ENCODE results near the gene RGL2. TPM values are rescaled to one million over a fixed set of nuclear protein-coding genes. Genes with fewer than 3 reads are reported as not detected.
"Not testable (repeated sequence)": the region's sequence is repeated elsewhere in the genome, so short reads cannot be mapped to it uniquely, and the experiment has no call there.

RGL2 gene
- total and polyA plus RNA-seq, 2 of the 13 experiments (the other 11 are each of a cell fraction or from before 2014, with no cell fraction given) = 22.9 to 47.4 TPM

DNA sequence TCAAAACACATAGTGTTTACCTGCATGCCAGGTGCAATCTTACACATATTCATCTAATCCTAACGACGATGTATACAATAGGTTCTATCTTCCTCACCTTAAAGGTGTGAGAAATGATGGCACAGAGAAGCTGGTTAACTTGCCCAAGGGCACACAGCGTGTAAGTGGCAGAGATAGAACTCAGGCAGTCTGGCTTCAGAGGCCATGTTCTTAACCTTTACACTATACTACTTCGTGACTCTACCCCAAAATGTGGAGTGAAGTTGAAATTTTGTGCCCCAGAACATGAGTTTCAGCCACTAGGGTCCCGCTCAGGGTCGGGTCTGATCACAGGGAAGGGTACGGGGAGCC, 27.6 kb downstream of the RGL2 start (continued):
- TF ChIP-seq ZEB1 (IDR thresholded peaks at IDR 0.05; ENCODE audit: insufficient replicate concordance, low read depth) (peak; percentile 18), NFKB2 (CRISPR knock-in tag; IDR thresholded peaks at IDR 0.05; ENCODE audit: borderline replicate concordance) (no peak), RBAK (CRISPR knock-in tag; IDR thresholded peaks at IDR 0.05) (peak; percentile 59; the same call in 1 of the 2 replicates)
- TF ChIP-seq, protein P1, sequence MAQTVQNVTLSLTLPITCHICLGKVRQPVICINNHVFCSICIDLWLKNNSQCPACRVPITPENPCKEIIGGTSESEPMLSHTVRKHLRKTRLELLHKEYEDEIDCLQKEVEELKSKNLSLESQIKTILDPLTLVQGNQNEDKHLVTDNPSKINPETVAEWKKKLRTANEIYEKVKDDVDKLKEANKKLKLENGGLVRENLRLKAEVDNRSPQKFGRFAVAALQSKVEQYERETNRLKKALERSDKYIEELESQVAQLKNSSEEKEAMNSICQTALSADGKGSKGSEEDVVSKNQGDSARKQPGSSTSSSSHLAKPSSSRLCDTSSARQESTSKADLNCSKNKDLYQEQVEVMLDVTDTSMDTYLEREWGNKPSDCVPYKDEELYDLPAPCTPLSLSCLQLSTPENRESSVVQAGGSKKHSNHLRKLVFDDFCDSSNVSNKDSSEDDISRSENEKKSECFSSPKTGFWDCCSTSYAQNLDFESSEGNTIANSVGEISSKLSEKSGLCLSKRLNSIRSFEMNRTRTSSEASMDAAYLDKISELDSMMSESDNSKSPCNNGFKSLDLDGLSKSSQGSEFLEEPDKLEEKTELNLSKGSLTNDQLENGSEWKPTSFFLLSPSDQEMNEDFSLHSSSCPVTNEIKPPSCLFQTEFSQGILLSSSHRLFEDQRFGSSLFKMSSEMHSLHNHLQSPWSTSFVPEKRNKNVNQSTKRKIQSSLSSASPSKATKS (CRISPR knock-in tag; IDR thresholded peaks at IDR 0.05) = peak; percentile 76; the same call in 1 of the 2 replicates
- TF ChIP-seq, protein P2, sequence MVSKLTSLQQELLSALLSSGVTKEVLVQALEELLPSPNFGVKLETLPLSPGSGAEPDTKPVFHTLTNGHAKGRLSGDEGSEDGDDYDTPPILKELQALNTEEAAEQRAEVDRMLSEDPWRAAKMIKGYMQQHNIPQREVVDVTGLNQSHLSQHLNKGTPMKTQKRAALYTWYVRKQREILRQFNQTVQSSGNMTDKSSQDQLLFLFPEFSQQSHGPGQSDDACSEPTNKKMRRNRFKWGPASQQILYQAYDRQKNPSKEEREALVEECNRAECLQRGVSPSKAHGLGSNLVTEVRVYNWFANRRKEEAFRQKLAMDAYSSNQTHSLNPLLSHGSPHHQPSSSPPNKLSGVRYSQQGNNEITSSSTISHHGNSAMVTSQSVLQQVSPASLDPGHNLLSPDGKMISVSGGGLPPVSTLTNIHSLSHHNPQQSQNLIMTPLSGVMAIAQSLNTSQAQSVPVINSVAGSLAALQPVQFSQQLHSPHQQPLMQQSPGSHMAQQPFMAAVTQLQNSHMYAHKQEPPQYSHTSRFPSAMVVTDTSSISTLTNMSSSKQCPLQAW (CRISPR knock-in tag; IDR thresholded peaks at IDR 0.05) = peak; percentile 14; the same call in 1 of the 2 replicates

DNA sequence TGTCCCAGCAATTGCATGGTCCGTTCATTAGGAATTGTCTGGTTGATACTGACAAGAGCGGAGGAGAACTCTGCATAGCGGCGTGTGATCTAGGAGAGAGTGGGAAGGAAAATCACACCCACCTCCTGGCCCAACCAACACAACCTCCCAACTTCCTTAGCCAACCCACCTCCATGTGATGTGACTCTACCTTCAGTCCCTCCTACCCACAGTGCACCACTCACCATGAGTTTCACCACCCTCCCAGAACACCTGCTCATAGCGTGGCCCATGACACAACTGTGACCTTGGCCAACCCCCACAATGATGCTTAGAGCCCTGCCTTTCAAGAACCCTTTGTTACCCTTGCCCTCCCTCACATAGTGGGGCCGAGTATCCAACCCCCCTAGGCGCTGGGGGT, 34.7 kb downstream of the RGL2 start:
- DNase-seq (ENCODE audit: low spot score) (no peak), FAIRE-seq (no peak), ATAC-seq (no peak)
- Histone ChIP-seq H3K27me3 (ENCODE audit: control insufficient read depth in 1 of 2, insufficient read depth in 2 of 2, low read length in 2 of 2) (no peaks in the 10 kb centered on the region), H3K9ac (ENCODE audit: insufficient read depth, low read depth, low read length) (no peak overlapping the region), H2AFZ (ENCODE audit: low read length) (no peak overlapping the region), H3K4me2 (ENCODE audit: low read depth, low read length) (no peak overlapping the region), H4K20me1 (ENCODE audit: insufficient read depth, low read length) (no peaks in the 10 kb centered on the region), H3K4me1 (ENCODE audit: insufficient read depth, low read length) (no peaks in the 10 kb centered on the region), H3K36me3 (replicated peaks in 1 of 2; ENCODE audit: control insufficient read depth in 1 of 2, insufficient read depth in 2 of 2, low read length in 2 of 2) (peaks cover 32 to 77% of the 10 kb centered on the region in 2 experiments), H3K9me3 (ENCODE audit: low read length) (no peaks in the 10 kb centered on the region), H3K79me2 (ENCODE audit: insufficient read depth, low read length) (no peaks in the 10 kb centered on the region), H3K27ac (ENCODE audit: extremely low read length, insufficient read depth, low read length) (no peak overlapping the region), H3K4me3 (replicated peaks in 1 of 3; ENCODE audit: insufficient read depth in 1 of 3, low read depth in 2 of 3, low read length in 3 of 3) (no peak overlapping the region)
- no peak for TF ChIP-seq ZNF564 (CRISPR knock-in tag; IDR thresholded peaks at IDR 0.05)
- CTCF ChIA-PET (ENCODE audit: low intra/inter-chr PET ratio, low total read pairs) = no interaction called here
- no TSS peak for BruUV-seq (replicated peaks)
- 87% methylated on average over 7 of the region's 7 CpGs for WGBS (ENCODE audit: low lambda C conversion rate)
- intact Hi-C loops (cut with micrococcal nuclease; ENCODE audit: unreplicated experiment) (no loop called here), in situ Hi-C loops (cut with HindIII; ENCODE audit: extremely low pct_ligation_motif_present, low pct_unique_long_range_greater_than_20kb) (no loop called here)
- POLR2A ChIA-PET = interaction anchor here (0.9 to 7.4 kb wide), 3 partner anchors 8 to 292 kb away, joined by 3 to 44 read pairs (median 6); partner anchors contain the start of genes RPS18 and VPS52

DNA sequence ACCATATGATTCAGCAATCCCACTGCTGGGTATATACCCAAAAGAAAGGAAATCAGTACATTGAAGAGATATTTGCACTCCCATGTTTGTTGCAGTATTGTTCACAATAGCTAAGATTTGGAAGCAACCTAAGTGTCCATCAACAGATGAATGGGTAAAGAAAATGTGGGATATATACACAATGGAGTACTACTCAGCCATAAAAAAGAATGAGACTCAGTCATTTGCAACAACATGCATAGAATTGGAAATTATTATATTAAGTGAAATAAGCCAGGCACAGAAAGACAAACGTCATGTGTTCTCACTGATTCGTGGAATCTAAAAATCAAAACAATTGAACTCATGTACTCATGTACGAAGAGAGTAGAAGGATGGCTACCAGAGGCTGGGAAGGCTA, 36.3 kb downstream of the RGL2 start:
- H3K9ac ChIP-seq (ENCODE audit: insufficient read depth, low read depth, low read length); intact Hi-C loops (cut with micrococcal nuclease; ENCODE audit: unreplicated experiment); H3K79me2 ChIP-seq (ENCODE audit: insufficient read depth, low read length); H3K9me3 ChIP-seq (ENCODE audit: low read length); H4K20me1 ChIP-seq (ENCODE audit: insufficient read depth, low read length); H3K27ac ChIP-seq (ENCODE audit: extremely low read length, insufficient read depth, low read length); ATAC-seq; in situ Hi-C loops (cut with HindIII; ENCODE audit: extremely low pct_ligation_motif_present, low pct_unique_long_range_greater_than_20kb); DNase-seq (ENCODE audit: low spot score); H2AFZ ChIP-seq (ENCODE audit: low read length); H3K4me3 ChIP-seq (replicated peaks in 1 of 3; ENCODE audit: insufficient read depth in 1 of 3, low read depth in 2 of 3, low read length in 3 of 3); H3K4me1 ChIP-seq (ENCODE audit: insufficient read depth, low read length); H3K4me2 ChIP-seq (ENCODE audit: low read depth, low read length); BruUV-seq (replicated peaks); FAIRE-seq; H3K27me3 ChIP-seq (ENCODE audit: control insufficient read depth in 1 of 2, insufficient read depth in 2 of 2, low read length in 2 of 2); CTCF ChIA-PET (ENCODE audit: low intra/inter-chr PET ratio, low total read pairs): not testable (repeated sequence)
- 95% methylated on average over 3 of the region's 3 CpGs for WGBS (ENCODE audit: low lambda C conversion rate)
- POLR2A ChIA-PET = interaction anchor here (2.2 to 7.4 kb wide), 2 partner anchors 9 to 13 kb away, joined by 6 to 44 read pairs; partner anchors contain the start of genes RPS18 and VPS52
- H3K36me3 ChIP-seq (replicated peaks in 1 of 2; ENCODE audit: control insufficient read depth in 1 of 2, insufficient read depth in 2 of 2, low read length in 2 of 2) = peaks cover 26 to 67% of the 10 kb centered on the region in 2 experiments

Data from HepG2 (cell line).